Measurements from ENCODE around the gene AARS1.

DNA sequence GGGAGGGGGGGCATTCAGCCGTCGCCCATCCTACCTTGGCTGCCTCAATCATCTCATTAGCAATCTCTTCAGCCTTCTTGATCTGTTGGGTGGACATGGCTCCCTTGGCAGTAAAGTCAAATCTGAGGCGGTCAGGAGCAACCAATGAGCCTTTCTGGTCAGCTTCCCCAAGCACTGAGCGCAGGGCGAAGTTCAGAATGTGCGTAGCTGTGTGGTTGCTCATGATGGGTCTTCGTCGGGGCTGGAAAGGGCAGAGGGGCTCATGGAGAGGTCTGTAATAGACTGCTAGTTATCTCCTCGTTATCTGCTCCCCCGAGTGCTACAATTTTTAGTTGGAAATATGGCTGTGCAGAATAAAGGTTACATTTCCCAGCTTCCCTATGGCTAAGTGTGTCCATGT is 30.4 kb downstream of the AARS1 start:
- TF ChIP-seq CTCF (IDR thresholded peaks at IDR 0.05) (no peak), POLR2A (IDR thresholded peaks at IDR 0.05) (no peak)

Data from thyroid gland (tissue), 4 donors.